ENCODE results near the gene GFOD1.
"Not testable (repeated sequence)": the region's sequence is repeated elsewhere in the genome, so short reads cannot be mapped to it uniquely, and the experiment has no call there.

Gene GFOD1

DNA sequence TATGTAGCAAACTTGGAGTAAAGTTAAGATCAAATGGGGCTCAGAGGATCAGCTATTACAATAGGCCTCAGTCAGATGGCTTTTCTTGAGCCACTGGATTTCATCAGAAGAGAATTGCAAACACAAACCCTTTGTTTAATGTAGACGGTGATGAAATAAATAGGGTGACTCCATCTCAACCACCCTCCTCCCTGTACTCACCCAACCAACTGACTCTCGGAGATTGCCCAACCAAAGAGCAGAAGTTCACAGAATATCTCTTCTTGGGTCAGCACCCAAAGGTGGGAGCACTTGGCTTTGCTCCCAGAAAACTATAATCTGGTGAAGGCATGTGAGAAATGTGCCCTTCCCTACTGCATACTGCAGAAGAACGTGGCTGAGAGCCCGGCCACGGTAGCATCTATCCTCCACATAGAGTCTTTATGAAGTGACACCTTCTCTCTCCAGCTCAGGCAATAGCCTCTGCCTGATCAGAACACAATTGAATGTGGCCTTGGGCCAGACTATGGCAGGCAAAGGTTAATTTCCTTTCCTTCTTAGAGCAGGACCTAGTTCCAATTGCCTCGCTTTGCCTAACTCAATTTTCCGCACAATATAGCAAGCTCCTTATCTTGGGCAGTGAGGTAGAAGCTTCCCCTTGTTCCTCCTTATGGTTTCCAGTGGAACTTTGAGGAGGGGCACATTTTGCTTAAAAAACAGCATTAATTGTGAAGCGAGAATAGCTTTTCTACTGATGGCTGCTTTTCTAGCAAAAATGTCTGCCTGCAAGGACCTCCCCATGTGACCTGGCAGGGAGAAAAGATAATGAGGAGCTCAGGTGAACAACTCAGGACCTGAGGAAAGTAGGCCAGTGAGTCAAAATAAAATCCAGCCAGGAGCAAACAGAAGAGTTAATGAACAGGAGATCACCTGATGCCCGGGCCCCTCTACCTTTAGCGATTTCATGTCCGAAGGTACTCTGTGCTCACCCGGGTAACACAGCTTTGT, 79.4 kb downstream of the GFOD1 start:
- no peak for DNase-seq (ENCODE audit: low read depth in 2 of 2, low spot score in 1 of 2)

- no peak for DNase-seq (ENCODE audit: low read depth in 2 of 2, low spot score in 1 of 2)
These were observed 80.1 kb downstream of the GFOD1 start for GRCh38 chr6:13407368-13407708.

GRCh38 chr6:13406781-13407180, 80.6 kb downstream of the GFOD1 start:
- DNase-seq (ENCODE audit: low read depth in 2 of 2, low spot score in 1 of 2), result no peak

DNA sequence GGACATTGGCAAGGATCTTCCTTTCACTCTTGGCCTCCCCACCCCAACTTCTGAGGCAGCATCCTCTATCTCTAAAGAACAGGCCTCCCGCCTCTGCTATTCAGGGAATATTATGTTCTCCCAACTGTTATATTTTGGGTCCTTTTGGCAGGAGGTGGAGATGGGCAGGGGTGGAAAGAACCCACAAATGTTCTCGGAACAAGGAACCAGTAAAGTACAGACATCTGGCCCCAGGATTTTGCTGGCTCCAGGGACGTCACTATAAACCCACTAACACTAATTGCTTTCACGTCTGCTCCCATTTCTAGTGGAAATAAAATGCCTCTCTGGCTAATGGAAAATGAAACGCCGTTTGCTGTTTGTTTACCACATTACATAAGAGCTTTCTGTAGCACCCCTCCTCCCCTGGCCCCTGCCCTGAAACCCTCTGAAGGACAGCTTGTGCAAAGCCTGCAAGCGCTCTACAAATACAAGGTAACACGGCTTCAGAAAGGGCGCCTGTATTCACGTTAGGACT, 81.4 kb downstream of the GFOD1 start:
- DNase-seq (ENCODE audit: low read depth in 2 of 2, low spot score in 1 of 2), result no peak

GRCh38 chr6:13404892-13405254, 82.5 kb downstream of the GFOD1 start:
- DNase-seq (ENCODE audit: low read depth in 2 of 2, low spot score in 1 of 2), result no peak

- no peak for DNase-seq (ENCODE audit: low read depth in 2 of 2, low spot score in 1 of 2)
These were observed 83.0 kb downstream of the GFOD1 start for GRCh38 chr6:13404228-13404891.

GRCh38 chr6:13402711-13403110, 84.7 kb downstream of the GFOD1 start:
- no peak for DNase-seq (ENCODE audit: low read depth in 2 of 2, low spot score in 1 of 2)

GRCh38 chr6:13400772-13401171, 86.6 kb downstream of the GFOD1 start:
- no peak for DNase-seq (ENCODE audit: low read depth in 2 of 2, low spot score in 1 of 2)

DNA sequence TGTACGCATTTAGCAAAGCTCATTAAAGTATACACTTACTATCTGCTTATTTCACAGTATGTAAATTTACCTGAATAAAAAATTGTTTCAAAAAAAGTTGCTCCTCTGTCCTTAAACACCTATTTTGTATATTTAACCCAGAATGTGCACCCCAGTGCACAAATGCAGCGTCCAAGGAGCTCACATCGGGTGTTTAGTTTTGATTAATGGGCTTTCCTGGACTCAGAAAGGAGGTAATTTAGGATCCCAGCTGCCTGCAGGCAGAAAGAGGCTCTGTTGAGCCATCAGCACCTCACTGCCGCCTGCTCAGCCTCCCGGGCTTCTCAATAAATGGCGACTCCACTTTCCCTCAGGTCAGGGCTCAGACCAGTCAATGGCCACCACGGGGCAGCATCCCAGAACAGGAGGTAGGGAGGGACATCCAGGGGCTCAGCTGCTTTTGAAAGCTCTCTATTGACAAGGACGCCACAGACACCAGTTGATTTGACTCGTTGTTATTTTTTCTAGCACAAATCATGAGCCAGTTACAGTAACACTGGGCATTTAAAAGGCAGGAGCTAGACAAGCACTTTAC, 88.9 kb downstream of the GFOD1 start:
- no peak for DNase-seq (ENCODE audit: low read depth in 2 of 2, low spot score in 1 of 2)

- no peak for DNase-seq (ENCODE audit: low read depth in 2 of 2, low spot score in 1 of 2)
These were observed 89.4 kb downstream of the GFOD1 start for GRCh38 chr6:13398069-13398381.

DNA sequence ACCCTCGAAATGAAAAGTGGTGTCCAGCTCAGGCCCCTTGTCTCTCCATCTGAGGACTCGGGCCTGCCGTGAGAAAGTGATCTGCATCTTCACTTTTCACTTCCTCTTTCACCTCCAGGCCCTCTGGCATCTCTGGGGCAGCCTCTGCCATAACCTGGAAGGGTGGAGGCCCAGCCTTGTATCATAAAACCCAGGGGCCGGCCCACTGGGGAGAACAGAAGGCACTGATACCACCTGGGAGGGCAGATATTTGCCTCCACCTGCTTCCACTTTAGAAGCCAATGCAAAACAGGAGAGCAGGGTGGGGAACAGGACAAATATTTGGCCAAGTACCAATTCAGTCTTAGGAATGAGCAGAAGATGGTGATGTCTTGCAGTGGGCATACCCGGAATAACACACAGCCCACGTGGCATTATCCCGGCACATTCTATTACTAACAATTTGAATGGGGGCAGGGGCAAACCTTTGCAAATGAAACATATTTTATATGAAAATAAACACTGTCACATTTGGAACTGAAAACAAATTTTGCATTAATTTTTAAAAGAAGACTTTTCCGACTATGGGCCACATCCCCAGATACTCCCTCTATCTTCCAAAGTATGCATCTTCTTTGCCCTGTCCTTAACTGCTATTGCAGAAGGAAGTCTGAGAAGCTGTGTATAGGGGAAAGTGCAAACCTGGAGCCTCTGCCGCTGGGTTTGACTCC, 89.9 kb downstream of the GFOD1 start:
- DNase-seq (ENCODE audit: low read depth in 2 of 2, low spot score in 1 of 2), result no peak

DNA sequence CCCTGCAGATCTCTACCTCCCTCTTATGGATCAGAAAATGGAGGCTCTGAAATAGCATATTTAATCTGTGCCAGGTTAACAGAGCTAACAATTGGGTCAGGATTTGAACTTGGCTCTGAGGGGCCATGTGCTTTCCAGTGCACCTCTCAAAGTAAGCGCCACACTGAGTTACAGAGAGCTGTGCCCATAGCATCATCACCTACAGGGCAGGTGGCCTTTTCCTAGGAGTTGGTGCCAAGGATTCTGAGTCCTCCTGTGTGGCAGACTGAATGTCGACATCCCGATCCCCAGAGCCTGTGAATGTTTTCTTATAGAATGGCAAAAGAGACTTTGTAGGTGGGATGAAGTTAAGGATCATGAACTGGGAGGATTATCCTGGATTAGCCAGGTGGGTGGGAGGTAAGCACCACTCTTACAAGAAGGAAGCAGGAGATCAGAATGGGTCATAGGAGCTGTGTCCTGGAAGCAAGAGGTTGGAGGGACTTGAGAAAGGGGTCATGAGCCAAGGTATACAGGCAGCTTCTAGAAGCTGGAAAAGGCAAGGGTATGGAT, 91.1 kb downstream of the GFOD1 start:
- no peak for DNase-seq (ENCODE audit: low read depth in 2 of 2, low spot score in 1 of 2)

DNA sequence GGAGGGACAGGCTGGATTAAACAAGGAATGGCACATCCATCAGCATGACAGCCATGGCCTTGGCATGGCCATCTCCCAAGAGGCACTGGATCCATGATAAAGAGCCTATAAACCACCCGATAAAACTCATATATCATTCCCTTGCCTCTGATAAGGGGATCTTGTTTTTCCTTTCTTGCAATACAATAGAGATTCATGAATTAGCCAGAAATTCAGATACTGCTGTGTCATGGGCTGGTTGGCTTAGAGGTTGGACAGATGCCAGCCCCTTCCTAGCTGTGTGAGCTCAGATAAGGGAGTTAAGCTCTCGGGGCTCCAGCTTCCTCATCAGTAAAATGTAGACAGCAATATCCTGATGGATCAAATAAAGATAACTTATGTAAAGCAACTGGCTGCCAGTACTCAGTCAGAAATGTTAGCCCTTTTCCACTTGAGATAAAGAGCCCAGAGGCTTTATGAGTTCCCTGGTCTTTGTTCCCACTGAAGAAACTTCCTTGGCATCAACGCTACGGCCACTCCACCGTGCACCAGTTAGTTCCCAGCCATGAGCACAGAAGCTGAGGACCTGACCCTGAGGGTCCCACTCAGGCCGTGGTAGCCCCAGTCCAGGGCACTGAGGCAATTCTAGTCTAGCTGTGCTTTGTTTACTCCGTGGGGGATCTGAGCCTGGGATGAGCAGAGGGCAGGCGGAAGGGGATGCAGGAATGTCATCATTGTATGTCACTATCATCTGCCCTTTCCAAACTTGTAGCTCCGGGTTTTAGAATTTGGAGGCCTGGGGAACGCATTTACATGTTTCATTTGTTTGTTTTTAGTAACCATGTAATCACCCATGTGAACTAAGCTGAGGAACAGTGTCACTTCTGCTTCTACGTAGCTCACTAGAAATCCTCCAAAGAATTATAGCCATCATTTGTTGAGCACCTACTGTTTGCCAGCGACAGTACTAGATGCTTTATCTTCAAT, 91.8 kb downstream of the GFOD1 start:
- no peak for DNase-seq (ENCODE audit: low read depth in 2 of 2, low spot score in 1 of 2)

GRCh38 chr6:13392462-13392861, 94.9 kb downstream of the GFOD1 start:
- no peak for DNase-seq (ENCODE audit: low read depth in 2 of 2, low spot score in 1 of 2)

- DNase-seq (ENCODE audit: low read depth in 2 of 2, low spot score in 1 of 2), result no peak
These were observed 95.9 kb downstream of the GFOD1 start for GRCh38 chr6:13391537-13391936.

- DNase-seq (ENCODE audit: low read depth in 2 of 2, low spot score in 1 of 2), result no peak
These were observed 96.7 kb downstream of the GFOD1 start for GRCh38 chr6:13390658-13391057.

GRCh38 chr6:13389237-13389636, 98.2 kb downstream of the GFOD1 start:
- not testable (repeated sequence) for DNase-seq (ENCODE audit: low read depth in 2 of 2, low spot score in 1 of 2)

DNA sequence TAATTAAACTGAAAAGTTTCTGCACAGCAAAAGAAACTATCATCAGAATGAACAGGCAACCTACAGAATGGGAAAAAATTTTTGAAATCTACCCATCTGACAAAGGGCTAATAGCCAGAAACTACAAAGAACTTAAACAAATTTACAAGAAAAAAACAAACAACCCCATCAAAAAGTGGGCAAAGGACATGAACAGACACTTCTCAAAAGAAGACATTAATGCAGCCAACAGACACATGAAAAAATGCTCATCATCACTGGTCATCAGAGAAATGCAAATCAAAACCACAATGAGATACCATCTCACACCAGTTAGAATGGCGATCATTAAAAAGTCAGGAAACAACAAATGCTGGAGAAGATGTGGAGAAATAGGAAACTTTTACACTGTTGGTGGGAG, 98.6 kb downstream of the GFOD1 start:
- DNase-seq (ENCODE audit: low read depth in 2 of 2, low spot score in 1 of 2), result not testable (repeated sequence)

DNA sequence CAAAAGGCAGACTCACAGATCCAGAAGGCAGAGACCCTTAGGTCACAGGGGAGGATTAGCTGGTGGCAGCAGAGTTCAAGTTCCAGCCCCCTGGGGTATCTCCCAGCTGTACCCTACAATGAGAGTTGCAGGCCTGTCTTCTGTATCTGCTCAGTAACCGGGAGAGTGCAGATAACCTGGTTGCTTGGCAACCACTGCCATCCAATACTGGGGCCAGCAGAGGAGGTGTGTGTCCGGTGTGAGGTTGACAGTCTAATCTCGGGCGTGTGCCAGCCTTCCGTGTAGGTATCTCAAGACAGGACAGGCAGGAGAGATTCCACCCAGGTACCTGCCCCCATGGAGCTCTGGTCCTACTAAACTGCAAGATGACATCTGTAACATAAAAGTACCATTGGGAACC, 102.4 kb downstream of the GFOD1 start:
- no peak for DNase-seq (ENCODE audit: low read depth in 2 of 2, low spot score in 1 of 2)

DNA sequence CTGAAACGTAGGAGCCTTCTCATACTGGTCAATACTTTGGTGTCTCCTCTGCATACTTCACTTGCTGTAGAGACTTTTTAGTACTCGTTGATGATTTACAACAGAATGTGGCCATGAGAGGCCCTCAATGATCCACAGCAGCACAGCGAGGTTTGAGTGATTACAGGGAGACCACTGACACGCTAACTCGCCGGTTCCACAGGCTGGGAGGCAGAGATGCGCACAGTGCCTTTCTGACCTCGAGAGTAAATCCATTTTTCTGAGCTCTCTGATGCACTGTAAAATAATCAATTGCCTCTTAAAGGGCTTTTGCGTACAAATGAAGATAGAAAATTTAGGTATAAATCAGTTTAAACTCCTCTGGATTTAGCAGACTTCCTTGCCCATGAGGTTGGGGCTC, 102.9 kb downstream of the GFOD1 start:
- DNase-seq (ENCODE audit: low read depth in 2 of 2, low spot score in 1 of 2), result no peak
